HEK293 (cell line): ENCODE results near the gene ZNF532.

ENCODE experiments used
- CTCF ChIA-PET: fragments of 350-600 bp; formaldehyde crosslinking; extraction: SDS; loops from one replicate; lab custom pipeline; 2021; ENCODE audit warnings: antibody characterized with exemption; lab: Yijun Ruan, JAX
- POLR2A ChIA-PET: fragments of 300-600 bp; formaldehyde crosslinking; extraction: SDS; loops from one replicate; lab custom pipeline; 2020; ENCODE audit warnings: antibody characterized with exemption, inconsistent platforms; lab: Yijun Ruan, JAX
- H3K27ac ChIP-seq: fragments of 200-500 bp; sonication (Bioruptor generic); 2 replicates; pipeline ENCODE4 v1.5.1; 2014; ENCODE audit warnings: low read depth, low read length, control low read depth, inconsistent platforms; ENCODE audit errors: extremely low read depth
- H3K36me3 ChIP-seq, 2 experiments: fragments of 200-500 bp in 1 of 2; sonication (Bioruptor generic) in 1 of 2; 1 replicate in 1 of 2; 2 replicates in 1 of 2; pipeline ENCODE4 v1.5.1; 2014 to 2017; ENCODE audit warnings: inconsistent platforms in 2 of 2, low read length in 2 of 2; ENCODE audit not compliant: control insufficient read depth in 2 of 2, insufficient read depth in 1 of 2
- H3K4me1 ChIP-seq: fragments of 200-500 bp; sonication (Bioruptor generic); 2 replicates; pipeline ENCODE4 v1.5.1; 2014; ENCODE audit warnings: mild to moderate bottlenecking, low read length, inconsistent platforms; ENCODE audit not compliant: control insufficient read depth, insufficient read depth
- H3K4me3 ChIP-seq: 2 replicates; pipeline ENCODE4 v1.5.1; 2011; ENCODE audit warnings: low read depth, mild to moderate bottlenecking, control low read depth, low read length, moderate library complexity
- H3K9me3 ChIP-seq: fragments of 200-500 bp; sonication (Bioruptor generic); 2 replicates; pipeline ENCODE4 v1.5.1; 2014; ENCODE audit warnings: low read depth, low read length, inconsistent platforms; ENCODE audit not compliant: control insufficient read depth, insufficient read depth
- GFI1B ChIP-seq: fragments of 450-650 bp; formaldehyde crosslinking; IDR thresholded peaks from 2 replicates; pipeline ENCODE4 v1.5.1; 2016; ENCODE audit warnings: missing biosample characterization, missing genetic modification characterization
- GLIS1 ChIP-seq: fragments of 450-650 bp; formaldehyde crosslinking; IDR thresholded peaks from 2 replicates; pipeline ENCODE4 v1.5.1; 2016; ENCODE audit warnings: missing biosample characterization, missing genetic modification characterization
- MEIS1 ChIP-seq: sonication (generic); formaldehyde crosslinking; IDR thresholded peaks from 2 replicates; pipeline ENCODE4 v1.8.1; 2022; ENCODE audit warnings: missing genetic modification reagents, mild to moderate bottlenecking, borderline replicate concordance
- OVOL3 ChIP-seq: fragments of 450-650 bp; formaldehyde crosslinking; IDR thresholded peaks from 2 replicates; pipeline ENCODE4 v1.5.1; 2016; ENCODE audit warnings: missing biosample characterization, missing genetic modification characterization
- RBAK ChIP-seq: fragments of 450-650 bp; formaldehyde crosslinking; IDR thresholded peaks from 2 replicates; pipeline ENCODE4 v1.5.1; 2016; ENCODE audit warnings: missing biosample characterization, missing genetic modification characterization
- REPIN1 ChIP-seq: fragments of 450-650 bp; formaldehyde crosslinking; IDR thresholded peaks from 2 replicates; pipeline ENCODE4 v1.5.1; 2017; ENCODE audit warnings: missing biosample characterization, missing genetic modification characterization, low read depth
- SALL2 ChIP-seq: fragments of 450-650 bp; formaldehyde crosslinking; IDR thresholded peaks from 2 replicates; pipeline ENCODE4 v1.5.0; 2017; ENCODE audit warnings: missing biosample characterization, mild to moderate bottlenecking, missing genetic modification characterization, borderline replicate concordance
- YY2 ChIP-seq: fragments of 450-650 bp; formaldehyde crosslinking; IDR thresholded peaks from 2 replicates; pipeline ENCODE4 v1.5.1; 2016; ENCODE audit warnings: missing biosample characterization, missing genetic modification characterization
- ZFP41 ChIP-seq: fragments of 450-650 bp; formaldehyde crosslinking; IDR thresholded peaks from 2 replicates; pipeline ENCODE4 v1.5.1; 2016; ENCODE audit warnings: missing biosample characterization, missing genetic modification characterization, borderline replicate concordance
- ZNF133 ChIP-seq: fragments of 450-650 bp; formaldehyde crosslinking; IDR thresholded peaks from 2 replicates; pipeline ENCODE4 v1.5.1; 2016; ENCODE audit warnings: missing biosample characterization, missing genetic modification characterization
- ZNF155 ChIP-seq: fragments of 450-650 bp; formaldehyde crosslinking; IDR thresholded peaks from 2 replicates; pipeline ENCODE4 v1.5.1; 2016; ENCODE audit warnings: missing biosample characterization, missing genetic modification characterization
- ZNF169 ChIP-seq: fragments of 450-650 bp; formaldehyde crosslinking; IDR thresholded peaks from 2 replicates; pipeline ENCODE4 v1.5.1; 2016; ENCODE audit warnings: missing biosample characterization, missing genetic modification characterization
- ZNF26 ChIP-seq: fragments of 450-650 bp; formaldehyde crosslinking; IDR thresholded peaks from 2 replicates; pipeline ENCODE4 v1.5.1; 2016; ENCODE audit warnings: missing biosample characterization, missing genetic modification characterization
- ZNF292 ChIP-seq: fragments of 450-650 bp; formaldehyde crosslinking; IDR thresholded peaks from 2 replicates; pipeline ENCODE4 v1.5.1; 2016; ENCODE audit warnings: low read depth, missing biosample characterization, missing genetic modification characterization, borderline replicate concordance
- ZNF549 ChIP-seq: fragments of 450-650 bp; IDR thresholded peaks from 2 replicates; pipeline ENCODE4 v1.5.1; 2018; ENCODE audit warnings: missing biosample characterization, missing genetic modification characterization, mild to moderate bottlenecking, inconsistent platforms, moderate library complexity
- ZNF560 ChIP-seq: fragments of 450-650 bp; formaldehyde crosslinking; IDR thresholded peaks from 2 replicates; pipeline ENCODE4 v1.5.1; 2017; ENCODE audit warnings: missing biosample characterization, missing genetic modification characterization, borderline replicate concordance
- ZNF580 ChIP-seq: fragments of 450-650 bp; formaldehyde crosslinking; IDR thresholded peaks from 2 replicates; pipeline ENCODE4 v1.5.1; 2016; ENCODE audit warnings: missing biosample characterization, missing genetic modification characterization
- ZNF585B ChIP-seq: fragments of 450-650 bp; formaldehyde crosslinking; IDR thresholded peaks from 2 replicates; pipeline ENCODE4 v1.5.1; 2016; ENCODE audit warnings: missing biosample characterization, missing genetic modification characterization
- ZNF658 ChIP-seq: fragments of 450-650 bp; formaldehyde crosslinking; IDR thresholded peaks from 2 replicates; pipeline ENCODE4; 2016; ENCODE audit warnings: missing biosample characterization, missing genetic modification characterization
- ZNF660 ChIP-seq: fragments of 450-650 bp; IDR thresholded peaks from 2 replicates; pipeline ENCODE4 v1.5.1; 2018; ENCODE audit warnings: missing biosample characterization, mild to moderate bottlenecking, missing genetic modification characterization
- ZNF677 ChIP-seq: fragments of 450-650 bp; IDR thresholded peaks from 2 replicates; pipeline ENCODE4 v1.5.0; 2018; ENCODE audit warnings: missing biosample characterization, mild to moderate bottlenecking, missing genetic modification characterization, moderate library complexity
- ZNF747 ChIP-seq: fragments of 450-650 bp; formaldehyde crosslinking; IDR thresholded peaks from 2 replicates; pipeline ENCODE4 v1.5.1; 2016; ENCODE audit warnings: missing biosample characterization, missing genetic modification characterization
- TF ChIP-seq, protein P1 (sequence below): fragments of 450-650 bp; formaldehyde crosslinking; IDR thresholded peaks from 2 replicates; pipeline ENCODE4 v1.5.1; 2017; ENCODE audit warnings: missing biosample characterization, missing genetic modification characterization
- TF ChIP-seq, protein P2 (sequence below): fragments of 450-650 bp; formaldehyde crosslinking; conservative IDR thresholded peaks from 2 replicates; pipeline ENCODE4 v1.5.1; 2016; ENCODE audit warnings: low read depth, missing biosample characterization, missing genetic modification characterization
- TF ChIP-seq, protein P3 (sequence below): fragments of 450-650 bp; formaldehyde crosslinking; IDR thresholded peaks from 2 replicates; pipeline ENCODE4 v1.5.1; 2016; ENCODE audit warnings: missing biosample characterization, missing genetic modification characterization

Gene ZNF532

DNA sequence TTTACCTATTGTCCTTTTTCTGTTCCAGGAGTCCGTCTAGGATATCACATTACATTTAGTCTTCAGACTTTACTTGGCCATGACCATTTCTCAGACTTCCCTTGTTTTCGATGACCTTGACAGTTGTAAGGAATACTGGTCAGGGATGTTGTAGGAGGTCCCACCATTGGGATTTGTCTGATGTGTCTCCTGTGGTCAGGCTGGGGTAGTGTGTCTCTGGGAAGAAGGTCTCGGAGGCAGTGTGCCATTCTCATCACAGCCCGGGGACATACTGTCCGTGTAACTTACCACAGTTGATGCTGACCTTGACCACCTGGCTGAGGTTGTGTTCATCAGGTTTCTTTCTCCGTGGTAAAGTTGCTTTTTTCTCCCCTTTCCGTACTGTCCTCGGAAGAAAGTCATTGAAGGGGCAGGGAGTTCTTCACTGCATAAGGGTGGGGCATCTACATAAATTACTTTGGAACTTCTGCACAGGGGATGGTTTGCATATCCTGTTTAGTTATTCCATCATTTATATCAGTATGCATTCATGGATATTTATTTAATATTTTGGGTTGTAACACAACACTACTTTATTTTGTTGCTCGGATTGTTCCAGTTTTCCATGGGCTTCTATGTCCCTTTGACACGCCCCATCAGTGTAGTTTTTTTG lies 41.2 kb downstream of the ZNF532 start:
- POLR2A ChIA-PET, result no interaction called here
- no peaks in the 10 kb centered on the region for H3K36me3 ChIP-seq

GRCh38 chr18:58908006-58908405 lies 43.3 kb downstream of the ZNF532 start:
- H3K36me3 ChIP-seq, result no peaks in the 10 kb centered on the region
- TF ChIP-seq GLIS1 (tag by site-specific recombination), result no peak
- TF ChIP-seq, protein P1, sequence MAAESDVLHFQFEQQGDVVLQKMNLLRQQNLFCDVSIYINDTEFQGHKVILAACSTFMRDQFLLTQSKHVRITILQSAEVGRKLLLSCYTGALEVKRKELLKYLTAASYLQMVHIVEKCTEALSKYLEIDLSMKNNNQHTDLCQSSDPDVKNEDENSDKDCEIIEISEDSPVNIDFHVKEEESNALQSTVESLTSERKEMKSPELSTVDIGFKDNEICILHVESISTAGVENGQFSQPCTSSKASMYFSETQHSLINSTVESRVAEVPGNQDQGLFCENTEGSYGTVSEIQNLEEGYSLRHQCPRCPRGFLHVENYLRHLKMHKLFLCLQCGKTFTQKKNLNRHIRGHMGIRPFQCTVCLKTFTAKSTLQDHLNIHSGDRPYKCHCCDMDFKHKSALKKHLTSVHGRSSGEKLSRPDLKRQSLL (tag by site-specific recombination), result no peak
- TF ChIP-seq SALL2 (tag by site-specific recombination), result no peak
- TF ChIP-seq, protein P2, sequence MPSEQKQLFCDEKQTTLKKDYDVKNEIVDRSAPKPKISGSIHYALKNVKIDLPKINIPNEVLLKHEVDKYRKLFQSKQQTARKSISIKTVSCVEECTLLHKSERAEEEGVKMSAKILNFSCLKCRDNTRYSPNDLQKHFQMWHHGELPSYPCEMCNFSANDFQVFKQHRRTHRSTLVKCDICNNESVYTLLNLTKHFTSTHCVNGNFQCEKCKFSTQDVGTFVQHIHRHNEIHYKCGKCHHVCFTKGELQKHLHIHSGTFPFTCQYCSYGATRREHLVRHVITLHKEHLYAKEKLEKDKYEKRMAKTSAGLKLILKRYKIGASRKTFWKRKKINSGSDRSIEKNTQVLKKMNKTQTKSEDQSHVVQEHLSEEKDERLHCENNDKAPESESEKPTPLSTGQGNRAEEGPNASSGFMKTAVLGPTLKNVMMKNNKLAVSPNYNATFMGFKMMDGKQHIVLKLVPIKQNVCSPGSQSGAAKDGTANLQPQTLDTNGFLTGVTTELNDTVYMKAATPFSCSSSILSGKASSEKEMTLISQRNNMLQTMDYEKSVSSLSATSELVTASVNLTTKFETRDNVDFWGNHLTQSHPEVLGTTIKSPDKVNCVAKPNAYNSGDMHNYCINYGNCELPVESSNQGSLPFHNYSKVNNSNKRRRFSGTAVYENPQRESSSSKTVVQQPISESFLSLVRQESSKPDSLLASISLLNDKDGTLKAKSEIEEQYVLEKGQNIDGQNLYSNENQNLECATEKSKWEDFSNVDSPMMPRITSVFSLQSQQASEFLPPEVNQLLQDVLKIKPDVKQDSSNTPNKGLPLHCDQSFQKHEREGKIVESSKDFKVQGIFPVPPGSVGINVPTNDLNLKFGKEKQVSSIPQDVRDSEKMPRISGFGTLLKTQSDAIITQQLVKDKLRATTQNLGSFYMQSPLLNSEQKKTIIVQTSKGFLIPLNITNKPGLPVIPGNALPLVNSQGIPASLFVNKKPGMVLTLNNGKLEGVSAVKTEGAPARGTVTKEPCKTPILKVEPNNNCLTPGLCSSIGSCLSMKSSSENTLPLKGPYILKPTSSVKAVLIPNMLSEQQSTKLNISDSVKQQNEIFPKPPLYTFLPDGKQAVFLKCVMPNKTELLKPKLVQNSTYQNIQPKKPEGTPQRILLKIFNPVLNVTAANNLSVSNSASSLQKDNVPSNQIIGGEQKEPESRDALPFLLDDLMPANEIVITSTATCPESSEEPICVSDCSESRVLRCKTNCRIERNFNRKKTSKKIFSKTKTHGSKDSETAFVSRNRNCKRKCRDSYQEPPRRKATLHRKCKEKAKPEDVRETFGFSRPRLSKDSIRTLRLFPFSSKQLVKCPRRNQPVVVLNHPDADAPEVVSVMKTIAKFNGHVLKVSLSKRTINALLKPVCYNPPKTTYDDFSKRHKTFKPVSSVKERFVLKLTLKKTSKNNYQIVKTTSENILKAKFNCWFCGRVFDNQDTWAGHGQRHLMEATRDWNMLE (tag by site-specific recombination), result no peak
- TF ChIP-seq OVOL3 (tag by site-specific recombination), result no peak
- no peak for TF ChIP-seq ZNF169 (tag by site-specific recombination)
- TF ChIP-seq, all 188 proteins: peak for 0
- no peaks in the 10 kb centered on the region for H3K4me1 ChIP-seq
- no peak overlapping the region for H3K27ac ChIP-seq
- no peak overlapping the region for H3K4me3 ChIP-seq
- ChIA-PET POLR2A (no interaction called here), CTCF (interaction anchor here (1.0 kb wide), 1 partner anchor 127 kb away, joined by 4 read pairs; no protein-coding TSS in a partner anchor)
- no peaks in the 10 kb centered on the region for H3K9me3 ChIP-seq

More for the DNA sequence above, 41.2 kb downstream of the ZNF532 start:
- Histone ChIP-seq H3K9me3 (no peaks in the 10 kb centered on the region), H3K27ac (no peak overlapping the region), H3K4me1 (no peaks in the 10 kb centered on the region), H3K4me3 (no peak overlapping the region)
- CTCF ChIA-PET, result interaction anchor here (0.6 kb wide), 2 partner anchors 88 to 624 kb away, joined by 3 to 4 read pairs; no protein-coding TSS in a partner anchor
- TF ChIP-seq OVOL3 (tag by site-specific recombination) (no peak), GFI1B (tag by site-specific recombination) (no peak), RBAK (tag by site-specific recombination) (no peak), ZNF677 (no peak), REPIN1 (no peak), ZNF549 (tag by site-specific recombination) (no peak), ZNF580 (no peak), ZNF658 (no peak), ZNF585B (no peak), ZFP41 (tag by site-specific recombination) (no peak), YY2 (tag by site-specific recombination) (no peak), ZNF660 (tag by site-specific recombination) (no peak), ZNF747 (tag by site-specific recombination) (no peak), ZNF560 (tag by site-specific recombination) (no peak), ZNF155 (tag by site-specific recombination) (no peak), ZNF26 (tag by site-specific recombination) (no peak), MEIS1 (CRISPR knock-in tag) (no peak), ZNF292 (tag by site-specific recombination) (no peak), ZNF133 (no peak)
- TF ChIP-seq, protein P3, sequence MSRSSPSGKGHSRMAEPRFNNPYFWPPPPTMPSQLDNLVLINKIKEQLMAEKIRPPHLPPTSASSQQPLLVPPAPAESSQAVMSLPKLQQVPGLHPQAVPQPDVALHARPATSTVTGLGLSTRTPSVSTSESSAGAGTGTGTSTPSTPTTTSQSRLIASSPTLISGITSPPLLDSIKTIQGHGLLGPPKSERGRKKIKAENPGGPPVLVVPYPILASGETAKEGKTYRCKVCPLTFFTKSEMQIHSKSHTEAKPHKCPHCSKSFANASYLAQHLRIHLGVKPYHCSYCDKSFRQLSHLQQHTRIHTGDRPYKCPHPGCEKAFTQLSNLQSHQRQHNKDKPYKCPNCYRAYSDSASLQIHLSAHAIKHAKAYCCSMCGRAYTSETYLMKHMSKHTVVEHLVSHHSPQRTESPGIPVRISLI (tag by site-specific recombination), result no peak
